Body of pancreas (tissue), 4 donors: ENCODE data around the gene SRSF6.

ENCODE experiments used
- CTCF ChIP-seq, 7 experiments: fragments of 450-650 bp in 4 of 7; fragments of 200-600 bp in 3 of 7; sonication (generic) in 3 of 7; IDR thresholded peaks; one replicate each; pipeline ENCODE4 v1.5.1; 2016 to 2019; ENCODE audit warnings: antibody characterized with exemption in 7 of 7
- POLR2A ChIP-seq, 3 donors: fragments of 450-650 bp; IDR thresholded peaks; one replicate each; pipeline ENCODE4 v1.6.1; 2016; ENCODE audit warnings: antibody characterized with exemption in 3 of 3, mild to moderate bottlenecking in 2 of 3

- TF ChIP-seq CTCF (IDR thresholded peaks at IDR 0.05): no peak
- no peak for TF ChIP-seq POLR2A (IDR thresholded peaks at IDR 0.05)
Measured at GRCh38 chr20:43462660-43463526, 5.2 kb downstream of the SRSF6 start.
